DOHH2 (cell line): ENCODE data around the gene PRELID2.
"Not testable (repeated sequence)": the region's sequence is repeated elsewhere in the genome, so short reads cannot be mapped to it uniquely, and the experiment has no call there.

ENCODE experiments used
- CTCF ChIP-seq: fragments of 200-600 bp; sonication (generic); IDR thresholded peaks from one replicate; pipeline ENCODE4 v1.5.1; 2014; ENCODE audit warnings: antibody characterized with exemption, mild to moderate bottlenecking, low read depth, low read length; ENCODE audit not compliant: poor library complexity, severe bottlenecking
- EZH2phosphoT487 ChIP-seq: fragments of 200-600 bp; sonication (generic); IDR thresholded peaks from 2 replicates; pipeline ENCODE4 v1.6.1; 2017; ENCODE audit warnings: borderline replicate concordance, mild to moderate bottlenecking, antibody characterized with exemption, low read length, moderate library complexity, mixed read lengths

GRCh38 chr5:145864432-145864831, 29.3 kb upstream of the PRELID2 start:
- not testable (repeated sequence) for TF ChIP-seq CTCF, EZH2phosphoT487
